Measurements from ENCODE around the gene CCDC3. TPM values are rescaled to one million over a fixed set of nuclear protein-coding genes. Genes with fewer than 3 reads are reported as not detected.
"Not testable (repeated sequence)": the region's sequence is repeated elsewhere in the genome, so short reads cannot be mapped to it uniquely, and the experiment has no call there.

The CCDC3 gene
- total RNA-seq, 1 experiment from 2014 or later, result 0.42 TPM

DNA sequence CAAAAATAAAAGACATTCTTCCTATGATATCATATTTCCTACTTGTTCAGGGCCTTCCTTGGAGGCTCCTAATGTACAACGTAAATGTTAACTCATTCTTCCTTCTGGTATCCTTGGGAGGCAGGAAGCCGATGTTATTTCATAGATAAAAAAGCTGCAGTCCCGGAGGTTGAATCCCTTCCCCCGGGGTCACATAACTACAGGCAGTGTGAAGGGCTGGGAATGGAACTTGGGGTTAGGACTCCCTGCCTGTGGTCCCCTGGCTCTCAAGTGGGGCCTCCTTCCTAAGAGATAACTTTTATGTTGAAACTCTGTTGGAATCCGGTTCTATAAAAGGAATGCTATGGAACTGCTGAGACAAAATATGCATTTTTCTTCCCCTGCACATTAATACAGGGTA lies 14.9 kb upstream of the CCDC3 start:
- in situ Hi-C loops (cut with HindIII; ENCODE audit: low pct_unique_long_range_greater_than_20kb, low sequenced_read_pairs), result no loop called here
- no peak for DNase-seq (ENCODE audit: low read depth, low spot score)

DNA sequence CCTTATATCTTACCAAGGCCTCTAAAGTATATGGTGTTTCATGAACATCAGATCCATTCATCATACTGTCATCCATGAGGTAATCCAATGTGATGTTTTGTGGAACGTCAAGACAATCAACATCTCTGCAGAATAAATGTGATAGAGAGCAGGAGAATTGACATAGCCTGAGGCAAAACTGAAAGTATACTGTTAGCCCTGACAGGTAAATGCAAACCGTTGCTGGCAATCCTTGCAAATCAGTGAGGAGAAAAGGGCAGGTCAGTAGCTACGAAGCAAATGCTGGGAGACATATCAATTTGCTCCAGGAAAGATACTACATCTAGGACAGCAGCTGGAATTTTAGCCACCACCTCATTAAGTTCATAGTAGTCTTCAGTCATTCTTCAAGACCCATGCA lies 4.5 kb upstream of the CCDC3 start:
- in situ Hi-C loops (cut with HindIII; ENCODE audit: low pct_unique_long_range_greater_than_20kb, low sequenced_read_pairs), result no loop called here
- DNase-seq (ENCODE audit: low read depth, low spot score), result no peak

DNA sequence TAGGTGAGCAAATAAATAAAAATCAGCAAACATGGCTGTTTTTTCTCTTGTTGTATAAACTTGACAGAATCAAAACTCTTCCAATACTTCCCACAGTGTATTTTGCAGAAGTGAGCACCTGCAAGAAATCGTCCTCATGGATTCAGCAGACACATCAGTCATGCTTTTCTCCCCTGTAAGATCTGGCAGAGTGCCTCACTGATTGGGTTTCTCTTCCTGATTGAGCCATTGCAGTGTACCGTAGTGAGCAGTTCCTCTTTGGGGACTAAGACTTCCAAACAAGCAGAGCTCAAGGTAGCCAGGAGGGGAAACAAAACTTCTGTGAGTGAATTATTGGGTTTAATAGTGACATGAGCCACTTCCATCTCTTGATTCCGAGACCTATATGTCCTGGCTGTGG lies 2.2 kb upstream of the CCDC3 start:
- in situ Hi-C loops (cut with HindIII; ENCODE audit: low pct_unique_long_range_greater_than_20kb, low sequenced_read_pairs), result no loop called here
- no peak for DNase-seq (ENCODE audit: low read depth, low spot score)

DNA sequence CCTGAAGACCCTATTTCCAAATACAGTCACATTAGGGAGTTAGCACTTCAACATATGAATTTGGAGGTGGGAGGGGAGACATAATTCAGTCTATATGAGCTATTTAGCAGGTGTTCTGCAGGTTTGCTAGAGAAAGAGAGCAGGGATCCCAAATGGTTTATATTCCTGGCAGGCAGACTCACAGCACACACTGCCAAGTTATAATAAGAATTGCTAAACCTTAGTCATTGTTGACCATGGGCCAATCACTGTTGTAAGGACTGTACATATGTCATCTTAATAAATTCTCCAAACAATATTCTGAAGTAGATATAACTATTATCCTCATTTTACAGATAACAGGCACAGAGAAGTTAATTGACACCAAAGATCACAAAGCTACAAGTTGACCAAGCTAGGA lies 1.5 kb upstream of the CCDC3 start:
- in situ Hi-C loops (cut with HindIII; ENCODE audit: low pct_unique_long_range_greater_than_20kb, low sequenced_read_pairs), result no loop called here

DNA sequence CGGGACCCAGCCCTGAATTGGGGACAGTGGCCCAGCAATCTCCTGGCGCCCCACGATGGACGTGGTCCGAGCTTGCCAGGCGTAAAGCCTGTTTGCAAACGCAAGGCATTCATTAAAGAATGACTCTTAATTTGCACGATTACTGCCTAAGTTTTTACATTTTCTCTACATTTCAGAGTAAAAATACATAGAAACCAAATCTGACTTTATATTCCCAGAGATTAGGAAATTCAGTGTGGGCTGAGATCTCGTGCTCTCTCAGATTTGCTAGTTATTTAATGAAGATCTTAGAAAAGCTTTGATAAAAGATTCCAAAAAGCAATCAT lies 337 bp upstream of the CCDC3 start:
- no peak for DNase-seq (ENCODE audit: low read depth, low spot score)
- in situ Hi-C loops (cut with HindIII; ENCODE audit: low pct_unique_long_range_greater_than_20kb, low sequenced_read_pairs), result no loop called here

More for the DNA sequence above, 1.5 kb upstream of the CCDC3 start:
- no peak for DNase-seq (ENCODE audit: low read depth, low spot score)

DNA sequence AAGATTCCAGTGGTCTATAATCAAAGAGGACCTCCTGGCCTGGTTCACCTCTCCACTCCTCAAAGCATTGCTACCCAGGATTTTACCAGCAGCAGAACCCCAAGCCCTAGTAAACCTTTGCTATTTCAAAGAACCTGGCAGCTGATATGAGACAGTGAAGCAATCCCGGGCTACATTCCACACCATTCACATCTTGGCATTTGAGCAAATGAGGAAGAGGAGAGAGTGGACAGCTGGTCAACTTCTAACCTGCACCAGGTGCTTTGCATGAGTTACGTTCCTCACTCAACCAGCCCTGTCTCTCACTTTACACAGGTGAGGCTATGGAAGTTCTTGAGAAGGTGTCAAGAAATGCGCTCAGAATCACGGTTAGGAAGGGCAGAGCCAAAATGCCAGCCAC lies 1.1 kb downstream of the CCDC3 start:
- in situ Hi-C loops (cut with HindIII; ENCODE audit: low pct_unique_long_range_greater_than_20kb, low sequenced_read_pairs), result no loop called here
- no peak for DNase-seq (ENCODE audit: low read depth, low spot score)

DNA sequence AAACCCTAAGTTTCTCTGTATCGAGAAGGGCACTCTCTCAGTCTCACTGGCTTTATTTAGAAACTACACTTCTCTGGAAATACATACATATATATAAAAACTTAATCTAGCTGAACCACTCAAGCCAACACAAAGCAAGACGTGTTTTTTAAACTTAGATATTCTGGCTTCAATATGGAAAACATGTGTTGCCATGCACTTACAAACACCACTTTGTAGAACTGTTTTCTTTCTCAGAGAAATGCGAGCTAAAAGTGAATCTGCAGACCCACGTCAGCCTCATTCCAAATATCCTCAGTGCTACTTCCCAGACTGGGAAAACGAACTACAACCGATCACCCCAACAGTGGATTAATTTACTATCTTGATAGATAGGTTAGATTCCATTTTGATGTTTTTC lies 1.7 kb downstream of the CCDC3 start:
- DNase-seq (ENCODE audit: low read depth, low spot score), result no peak
- in situ Hi-C loops (cut with HindIII; ENCODE audit: low pct_unique_long_range_greater_than_20kb, low sequenced_read_pairs), result no loop called here

DNA sequence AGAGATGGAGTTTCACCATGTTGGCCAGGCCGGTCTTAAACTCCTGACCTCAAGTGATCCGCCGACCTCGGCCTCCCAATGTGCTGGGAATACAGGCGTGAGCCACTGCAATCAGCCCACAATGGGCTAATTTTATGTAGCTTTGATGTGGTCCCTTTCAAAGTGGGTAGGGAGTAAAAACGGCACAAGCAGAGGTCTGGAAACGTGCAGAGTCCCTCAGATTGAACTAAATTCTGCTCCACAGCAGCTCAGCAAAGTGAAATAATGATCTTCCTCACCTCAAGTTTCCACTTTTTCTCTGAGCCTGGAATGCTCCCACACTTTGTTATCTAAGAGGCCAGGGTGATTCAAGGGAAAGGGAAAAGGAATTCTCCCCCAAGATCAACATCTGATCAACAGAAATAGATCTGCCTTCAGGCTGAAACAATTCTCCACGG lies 6.1 kb downstream of the CCDC3 start:
- no peak for DNase-seq (ENCODE audit: low read depth, low spot score)
- in situ Hi-C loops (cut with HindIII; ENCODE audit: low pct_unique_long_range_greater_than_20kb, low sequenced_read_pairs), result no loop called here

DNA sequence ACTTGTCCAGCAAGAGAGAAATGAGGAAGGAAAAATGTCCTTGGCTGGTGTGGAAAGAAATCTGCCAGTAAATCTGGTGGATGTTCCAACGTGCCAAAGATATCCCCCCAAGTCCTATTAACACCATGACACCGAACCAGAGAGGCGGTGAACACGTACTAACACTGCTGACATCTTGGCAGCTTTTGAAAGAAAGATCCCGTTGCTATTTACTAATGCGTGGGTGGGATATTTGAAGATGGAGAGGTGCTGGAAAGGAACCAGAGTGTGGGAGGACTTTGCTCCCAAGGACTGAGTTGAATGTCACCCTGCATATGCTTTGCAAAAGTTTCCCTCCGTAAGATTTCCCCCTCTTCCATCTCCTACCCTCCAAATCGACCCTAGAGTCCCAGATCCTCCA lies 7.9 kb downstream of the CCDC3 start:
- DNase-seq (ENCODE audit: low read depth, low spot score), result no peak
- in situ Hi-C loops (cut with HindIII; ENCODE audit: low pct_unique_long_range_greater_than_20kb, low sequenced_read_pairs), result no loop called here

DNA sequence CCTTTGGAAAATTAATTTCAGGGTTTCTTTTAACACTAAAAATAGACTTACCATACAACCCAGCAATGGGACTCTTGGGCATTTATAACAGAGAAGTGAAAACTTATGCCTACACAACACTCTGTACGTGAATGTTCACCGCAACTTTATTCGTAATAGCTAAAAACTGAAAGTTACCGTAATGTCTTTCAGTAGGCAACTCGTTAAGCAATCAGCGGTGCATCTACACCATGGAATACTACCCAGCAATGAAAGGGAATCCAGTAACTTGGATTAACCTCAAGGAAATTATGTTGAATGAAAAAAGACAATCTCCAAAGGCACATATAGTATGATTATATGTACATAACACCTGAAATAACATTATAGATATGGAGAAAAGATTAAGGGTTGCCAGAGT lies 16.2 kb downstream of the CCDC3 start:
- in situ Hi-C loops (cut with HindIII; ENCODE audit: low pct_unique_long_range_greater_than_20kb, low sequenced_read_pairs), result no loop called here
- DNase-seq (ENCODE audit: low read depth, low spot score), result no peak

DNA sequence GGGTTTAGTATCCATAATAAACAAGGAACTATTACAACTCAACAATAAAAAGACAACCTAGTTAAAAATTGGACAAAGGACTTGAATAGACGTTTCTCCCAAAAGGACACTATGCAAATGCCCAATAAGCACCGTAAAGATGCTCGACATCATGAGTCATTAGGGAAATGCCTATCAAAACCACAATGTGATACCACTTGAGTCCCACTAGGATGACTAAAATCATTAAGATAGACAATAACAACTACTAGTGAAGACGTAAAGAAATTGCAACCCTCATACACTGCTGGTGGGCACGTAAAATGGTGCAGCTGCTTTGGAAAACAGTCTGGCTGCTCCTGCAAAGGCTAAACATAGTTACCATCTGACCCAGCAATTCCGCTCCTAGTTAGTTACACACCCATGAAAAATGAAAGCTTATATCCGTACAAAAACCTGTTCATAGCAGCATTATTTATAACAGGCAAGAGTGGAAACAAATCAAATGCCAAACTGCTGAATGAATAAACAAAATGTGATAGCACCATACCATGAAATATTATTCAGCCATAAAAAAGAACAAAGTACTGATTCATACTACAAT lies 17.3 kb downstream of the CCDC3 start:
- in situ Hi-C loops (cut with HindIII; ENCODE audit: low pct_unique_long_range_greater_than_20kb, low sequenced_read_pairs), result no loop called here
- no peak for DNase-seq (ENCODE audit: low read depth, low spot score)

DNA sequence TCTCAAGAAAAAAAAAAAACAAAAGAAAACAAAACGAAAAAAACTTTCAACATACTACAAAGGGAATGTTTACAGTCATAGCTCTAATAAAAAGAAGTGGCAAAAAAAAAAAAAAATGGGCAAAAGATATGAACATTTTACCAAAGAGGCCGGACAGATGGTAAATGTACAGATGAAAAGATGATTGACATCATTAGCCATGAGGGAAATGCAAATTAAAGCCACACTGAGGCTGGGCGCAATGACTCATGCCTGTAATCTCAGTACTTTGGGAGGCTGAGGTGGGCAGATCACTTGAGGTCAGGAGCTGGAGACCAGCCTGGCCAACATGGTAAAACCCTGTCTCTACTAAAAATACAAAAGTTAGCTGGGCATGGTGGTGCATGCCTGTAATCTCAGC lies 17.9 kb downstream of the CCDC3 start:
- in situ Hi-C loops (cut with HindIII; ENCODE audit: low pct_unique_long_range_greater_than_20kb, low sequenced_read_pairs); DNase-seq (ENCODE audit: low read depth, low spot score): not testable (repeated sequence)

DNA sequence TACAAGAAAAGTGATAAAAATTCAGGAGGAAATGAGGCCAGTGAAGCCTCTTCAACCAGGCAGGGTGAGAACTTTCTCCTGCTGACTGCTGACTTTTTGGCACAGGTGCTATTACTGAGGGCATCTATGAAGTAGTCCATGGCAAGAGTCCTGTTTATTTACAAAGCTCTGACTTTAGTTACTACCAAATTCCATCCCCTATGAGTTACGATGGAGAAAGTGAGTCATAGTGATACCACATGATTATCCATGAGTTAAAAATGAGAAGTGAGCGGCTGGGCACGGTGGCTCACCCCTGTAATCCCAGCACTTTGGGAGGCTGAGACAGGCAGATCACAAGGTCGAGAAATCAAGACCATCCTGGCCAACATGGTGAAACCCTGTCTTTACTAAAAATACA lies 19.9 kb downstream of the CCDC3 start:
- in situ Hi-C loops (cut with HindIII; ENCODE audit: low pct_unique_long_range_greater_than_20kb, low sequenced_read_pairs), result no loop called here
- DNase-seq (ENCODE audit: low read depth, low spot score), result no peak

DNA sequence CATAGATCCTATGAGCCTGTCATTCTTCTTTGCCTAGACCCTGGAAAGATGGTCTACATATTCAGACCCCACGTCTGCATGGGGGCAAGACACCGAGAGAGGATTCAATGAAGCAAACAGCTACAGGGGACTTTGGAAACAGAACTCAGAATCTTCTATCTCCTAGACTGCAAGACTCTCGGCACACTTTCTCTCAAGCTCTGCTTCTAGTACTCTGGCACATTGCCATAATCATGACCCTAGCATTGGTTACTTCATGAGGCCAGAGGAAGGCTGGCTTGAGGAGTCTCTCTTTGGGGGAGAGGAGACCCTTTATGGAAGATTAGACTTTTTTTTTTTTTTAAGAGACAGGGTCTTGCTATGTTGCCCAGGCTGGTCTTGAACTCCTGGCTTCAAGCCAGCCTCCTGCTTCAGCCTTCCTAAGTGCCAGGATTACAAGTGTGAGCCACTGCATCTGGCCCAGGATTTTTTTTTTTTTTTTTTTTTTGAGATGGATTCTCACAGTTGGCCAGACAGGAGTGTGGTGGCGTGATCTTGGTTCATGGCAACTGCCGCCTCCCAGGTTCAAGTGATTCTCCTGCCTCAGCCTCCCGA lies 20.7 kb downstream of the CCDC3 start:
- no peak for DNase-seq (ENCODE audit: low read depth, low spot score)
- in situ Hi-C loops (cut with HindIII; ENCODE audit: low pct_unique_long_range_greater_than_20kb, low sequenced_read_pairs), result no loop called here

DNA sequence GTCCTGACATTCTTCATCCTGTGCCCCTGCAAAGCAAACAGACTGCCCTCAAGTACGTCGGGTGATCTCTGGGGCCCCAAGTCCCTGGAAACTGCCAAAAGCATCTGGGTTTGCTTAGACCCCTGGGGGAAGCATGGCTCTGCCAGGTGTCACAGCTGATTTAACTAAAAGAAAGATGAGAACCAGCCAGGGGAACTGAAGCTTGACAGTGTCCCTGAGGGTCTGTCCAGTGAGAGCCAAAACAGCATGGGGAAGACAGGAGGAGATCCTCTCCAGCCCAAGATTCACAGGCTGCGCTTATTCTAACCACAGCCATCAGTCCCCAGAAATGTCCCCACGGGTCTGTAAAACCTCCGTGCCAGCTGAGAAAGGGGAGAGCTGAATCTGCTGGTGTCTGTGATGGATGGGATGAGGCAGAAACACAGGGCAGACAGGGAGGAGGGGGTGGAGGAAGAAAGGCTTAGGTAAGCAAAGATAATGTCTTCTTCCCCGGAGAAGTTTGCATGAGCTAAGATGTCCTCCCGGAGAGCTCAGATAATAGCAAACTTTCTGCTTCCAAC lies 21.3 kb downstream of the CCDC3 start:
- in situ Hi-C loops (cut with HindIII; ENCODE audit: low pct_unique_long_range_greater_than_20kb, low sequenced_read_pairs), result no loop called here
- DNase-seq (ENCODE audit: low read depth, low spot score), result no peak

DNA sequence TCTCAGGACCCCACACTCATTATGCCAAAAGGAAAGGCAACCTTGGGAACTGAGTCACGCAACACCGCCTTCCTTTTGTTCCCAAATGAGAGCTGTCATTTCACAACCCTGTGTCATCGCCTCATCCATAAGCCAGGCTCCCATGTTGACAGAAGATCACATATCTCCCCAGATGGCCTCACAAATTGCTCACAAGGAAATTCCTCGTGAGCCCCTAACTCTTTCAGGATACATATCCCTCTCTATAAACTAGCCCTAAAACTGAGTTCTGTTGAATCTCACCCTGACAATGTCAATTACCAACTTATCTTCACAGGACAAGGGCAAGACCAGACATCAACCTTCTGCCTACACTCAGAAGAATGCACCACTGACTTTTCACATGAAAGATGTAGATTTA lies 22.6 kb downstream of the CCDC3 start:
- in situ Hi-C loops (cut with HindIII; ENCODE audit: low pct_unique_long_range_greater_than_20kb, low sequenced_read_pairs), result no loop called here
- DNase-seq (ENCODE audit: low read depth, low spot score), result no peak

DNA sequence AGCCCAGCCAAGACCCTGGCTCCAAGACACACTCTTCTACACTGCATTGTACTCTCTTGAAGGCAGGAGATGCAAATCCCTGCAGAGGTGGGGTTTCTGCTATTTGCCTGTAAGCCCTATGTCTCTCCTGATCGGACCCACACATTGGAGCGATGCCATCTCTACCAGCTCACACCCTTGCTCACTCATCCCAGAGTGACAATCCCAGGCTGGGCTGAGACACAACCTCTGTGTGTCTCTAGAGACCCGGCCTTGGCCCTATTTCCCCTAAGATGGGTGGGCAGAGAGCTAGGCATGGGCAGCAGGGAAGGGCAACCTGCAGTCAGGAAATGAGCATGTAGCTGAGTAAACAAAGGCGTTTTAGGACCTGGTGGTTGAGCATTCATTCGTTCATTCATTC lies 25.6 kb downstream of the CCDC3 start:
- in situ Hi-C loops (cut with HindIII; ENCODE audit: low pct_unique_long_range_greater_than_20kb, low sequenced_read_pairs), result no loop called here
- no peak for DNase-seq (ENCODE audit: low read depth, low spot score)

DNA sequence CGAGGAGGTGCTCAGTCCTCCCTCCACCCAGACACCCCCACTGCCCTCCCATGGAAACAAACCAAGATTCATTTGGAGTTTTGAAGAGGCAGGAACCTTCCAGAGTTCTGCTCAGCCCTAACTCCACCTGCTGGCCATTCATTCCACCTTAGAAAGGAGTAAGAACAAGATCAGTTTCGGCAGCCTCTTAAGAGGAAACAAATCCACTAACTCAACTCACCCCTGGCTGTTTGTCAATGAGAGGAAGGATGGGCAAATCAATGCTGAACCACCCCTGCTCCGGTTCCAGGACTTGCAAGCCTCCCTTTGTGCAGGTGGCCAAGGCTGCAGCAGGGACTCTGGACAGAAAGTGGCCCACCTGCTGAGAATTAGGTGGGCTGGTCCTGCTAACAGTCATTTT lies 26.2 kb downstream of the CCDC3 start:
- DNase-seq (ENCODE audit: low read depth, low spot score), result peak; percentile 9
- in situ Hi-C loops (cut with HindIII; ENCODE audit: low pct_unique_long_range_greater_than_20kb, low sequenced_read_pairs), result no loop called here

DNA sequence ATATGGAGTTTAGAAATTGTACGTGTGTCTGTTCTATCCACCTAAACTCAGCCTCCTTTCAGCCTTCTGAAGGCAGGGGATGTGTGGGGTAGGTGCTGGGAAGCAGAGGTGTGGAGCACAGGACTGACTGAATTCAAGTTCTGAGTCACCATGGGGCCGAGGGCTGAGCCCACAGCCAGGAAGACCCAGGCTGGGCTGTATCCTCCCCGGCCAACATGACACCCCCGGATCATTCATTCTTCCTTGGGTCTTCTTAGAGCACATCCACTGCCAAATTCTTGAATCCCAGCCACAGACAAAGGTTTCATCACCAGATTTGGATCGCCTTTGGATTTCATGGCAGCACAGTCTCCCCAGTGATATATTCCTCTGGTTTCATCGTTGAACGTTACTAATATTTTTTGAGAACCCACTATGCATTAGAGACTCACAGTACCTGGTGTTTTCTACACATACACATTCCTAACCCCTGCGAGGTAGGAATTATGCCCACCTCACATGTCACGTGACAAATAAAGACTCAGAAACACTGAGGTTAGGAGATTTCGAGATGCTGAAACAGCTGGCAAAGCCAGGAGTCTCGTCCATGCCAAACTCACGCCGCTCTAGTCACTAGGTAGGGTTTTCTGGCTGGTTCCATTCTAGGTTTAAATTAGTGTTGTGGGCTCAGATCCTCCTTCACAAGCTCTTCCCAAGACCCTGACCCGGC lies 26.9 kb downstream of the CCDC3 start:
- in situ Hi-C loops (cut with HindIII; ENCODE audit: low pct_unique_long_range_greater_than_20kb, low sequenced_read_pairs), result no loop called here
- no peak for DNase-seq (ENCODE audit: low read depth, low spot score)
